NCI-H774 (cell line): ENCODE results near the gene LUZP1.

Source experiments
- DNase-seq: peaks from one replicate; lab custom pipeline; 2025; lab: John Stamatoyannopoulos, UW

Gene LUZP1

DNA sequence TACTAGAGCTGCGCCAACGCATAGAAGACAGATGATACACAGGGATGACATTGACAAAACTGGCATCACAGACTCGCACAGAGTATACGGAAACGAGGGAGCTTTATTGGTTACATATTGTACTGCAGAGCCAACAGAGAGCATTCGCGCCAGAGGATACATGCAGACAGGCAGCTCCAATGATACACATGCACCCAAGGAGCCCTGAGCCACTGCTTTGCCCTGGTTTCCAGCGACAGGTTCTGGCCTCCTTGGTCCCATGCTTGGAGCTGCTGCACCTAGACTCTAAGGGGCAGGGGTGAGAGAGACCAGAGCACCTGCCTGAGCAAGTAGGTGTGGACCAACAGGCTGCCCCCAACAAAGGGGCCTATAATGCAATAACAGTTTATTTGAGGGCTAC is 83.8 kb downstream of the LUZP1 start:
- no peak for DNase-seq

GRCh38 chr1:23083714-23084480 is 84.8 kb downstream of the LUZP1 start:
- DNase-seq, result no peak

DNA sequence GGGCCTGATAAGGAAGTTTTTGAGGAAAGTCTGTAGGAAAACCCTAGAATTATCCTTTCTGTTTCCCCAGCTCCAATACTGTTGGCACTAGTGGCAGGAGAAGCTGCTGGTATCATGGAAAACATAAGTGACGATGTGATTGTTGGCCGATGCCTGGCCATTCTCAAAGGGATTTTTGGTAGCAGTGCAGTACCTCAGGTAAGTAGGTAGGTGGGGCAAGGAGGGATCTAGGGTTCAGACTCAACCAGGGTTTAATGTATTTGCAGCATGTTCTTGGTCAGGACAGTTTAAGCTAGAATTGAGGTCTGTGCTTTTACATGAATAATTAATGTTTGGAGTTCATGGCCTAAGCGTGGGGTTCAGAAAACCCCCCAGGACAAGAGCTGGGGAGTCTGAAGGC is 87.3 kb downstream of the LUZP1 start:
- no peak for DNase-seq

- no peak for DNase-seq
These were observed 87.8 kb downstream of the LUZP1 start for GRCh38 chr1:23080885-23081284.

GRCh38 chr1:23079025-23079424 is 89.6 kb downstream of the LUZP1 start:
- DNase-seq, result no peak

- no peak for DNase-seq
These were observed 94.6 kb downstream of the LUZP1 start for GRCh38 chr1:23074012-23074411.

GRCh38 chr1:23069675-23070074 is 99.0 kb downstream of the LUZP1 start:
- DNase-seq, result no peak

DNA sequence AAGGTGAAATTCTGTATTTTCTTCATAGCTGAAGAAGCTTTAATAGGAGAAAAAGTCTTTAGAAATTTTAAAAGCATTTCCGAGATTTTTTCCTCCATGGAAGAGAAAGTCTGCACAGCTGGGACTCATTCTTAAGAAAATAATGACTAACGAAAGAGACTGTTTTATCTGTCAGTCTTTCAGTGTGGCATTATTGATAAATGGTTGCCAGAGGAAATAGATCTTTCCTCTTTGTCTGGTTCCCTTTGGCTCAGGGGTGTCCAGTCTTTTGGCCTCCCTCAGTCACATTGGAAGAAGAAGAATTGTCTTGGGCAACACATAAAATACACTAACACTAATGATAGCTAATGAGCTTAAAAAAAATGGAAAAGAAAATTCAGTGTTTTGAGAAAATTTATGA is 99.5 kb downstream of the LUZP1 start:
- DNase-seq, result no peak

- DNase-seq, result no peak
These were observed 102.6 kb downstream of the LUZP1 start for GRCh38 chr1:23066075-23066474.

DNA sequence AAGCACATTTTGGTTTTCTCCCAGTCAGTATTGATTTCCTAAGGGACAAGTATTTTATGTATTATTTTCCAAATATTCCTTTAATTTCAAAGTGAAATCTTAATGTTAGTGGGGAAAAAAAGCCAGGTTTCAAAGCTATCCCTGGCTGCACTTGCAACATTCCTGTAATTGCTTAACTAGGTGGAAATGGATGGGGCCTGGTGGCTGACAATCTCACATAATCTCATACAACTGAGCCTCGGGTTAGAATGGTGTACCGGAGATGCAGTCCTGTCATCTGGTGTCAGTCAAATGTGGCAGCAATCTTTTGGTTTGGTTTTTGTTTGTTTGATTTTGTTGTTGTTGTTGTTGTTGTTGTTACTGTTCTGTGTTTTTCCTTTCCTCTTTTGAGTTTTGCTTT is 103.3 kb downstream of the LUZP1 start:
- no peak for DNase-seq

- DNase-seq, result no peak
These were observed 106.4 kb downstream of the LUZP1 start for GRCh38 chr1:23062271-23062670.

GRCh38 chr1:23057301-23057700 is 111.4 kb downstream of the LUZP1 start:
- DNase-seq, result no peak

- no peak for DNase-seq
These were observed 117.3 kb downstream of the LUZP1 start for GRCh38 chr1:23051290-23051909.

GRCh38 chr1:23050201-23050600 is 118.5 kb downstream of the LUZP1 start:
- DNase-seq, result no peak

- no peak for DNase-seq
These were observed 124.6 kb downstream of the LUZP1 start for GRCh38 chr1:23044035-23044434.

GRCh38 chr1:23040509-23040908 is 128.1 kb downstream of the LUZP1 start:
- no peak for DNase-seq

- DNase-seq, result no peak
These were observed 129.3 kb downstream of the LUZP1 start for GRCh38 chr1:23039308-23039826.

GRCh38 chr1:23037081-23037740 is 131.4 kb downstream of the LUZP1 start:
- no peak for DNase-seq

GRCh38 chr1:23035823-23036452 is 132.7 kb downstream of the LUZP1 start:
- no peak for DNase-seq
